GM12864 (cell line): ENCODE data around the gene CISD3.

Source experiments
- DNase-seq: peaks from one replicate; pipeline ENCODE4 v3.0.0-alpha.2; 2011; ENCODE audit warnings: low read depth
- H3K4me3 ChIP-seq: 2 replicates; pipeline ENCODE4 v1.5.1; 2011; ENCODE audit warnings: mild to moderate bottlenecking, low read depth, low read length, control low read depth
- TF ChIP-seq, protein P1 (sequence below): IDR thresholded peaks from 2 replicates; pipeline ENCODE4 v1.5.1; 2011; ENCODE audit warnings: low read depth, mild to moderate bottlenecking, moderate library complexity, low read length, control low read depth, inconsistent platforms; ENCODE audit errors: missing control alignments

The CISD3 gene

DNA sequence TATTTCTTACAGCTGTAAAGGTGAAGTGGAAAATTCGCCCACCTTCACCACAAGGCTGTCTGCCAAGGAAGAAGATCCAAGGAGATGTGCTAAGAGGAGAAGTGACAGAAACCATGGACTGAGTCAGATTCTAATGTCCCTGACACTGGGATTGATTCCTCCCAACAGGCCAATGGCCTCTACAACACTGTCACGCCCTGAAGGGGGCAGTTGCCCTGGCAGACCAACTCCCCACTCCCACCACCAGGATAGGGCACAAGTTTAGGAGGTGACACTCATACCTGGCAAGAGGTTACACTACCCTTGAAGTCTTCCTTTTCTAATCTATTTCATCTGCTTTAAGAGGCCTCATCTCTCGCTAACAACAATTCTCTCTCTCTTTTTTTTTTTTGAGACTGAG, 53.1 kb downstream of the CISD3 start:
- TF ChIP-seq, protein P1, sequence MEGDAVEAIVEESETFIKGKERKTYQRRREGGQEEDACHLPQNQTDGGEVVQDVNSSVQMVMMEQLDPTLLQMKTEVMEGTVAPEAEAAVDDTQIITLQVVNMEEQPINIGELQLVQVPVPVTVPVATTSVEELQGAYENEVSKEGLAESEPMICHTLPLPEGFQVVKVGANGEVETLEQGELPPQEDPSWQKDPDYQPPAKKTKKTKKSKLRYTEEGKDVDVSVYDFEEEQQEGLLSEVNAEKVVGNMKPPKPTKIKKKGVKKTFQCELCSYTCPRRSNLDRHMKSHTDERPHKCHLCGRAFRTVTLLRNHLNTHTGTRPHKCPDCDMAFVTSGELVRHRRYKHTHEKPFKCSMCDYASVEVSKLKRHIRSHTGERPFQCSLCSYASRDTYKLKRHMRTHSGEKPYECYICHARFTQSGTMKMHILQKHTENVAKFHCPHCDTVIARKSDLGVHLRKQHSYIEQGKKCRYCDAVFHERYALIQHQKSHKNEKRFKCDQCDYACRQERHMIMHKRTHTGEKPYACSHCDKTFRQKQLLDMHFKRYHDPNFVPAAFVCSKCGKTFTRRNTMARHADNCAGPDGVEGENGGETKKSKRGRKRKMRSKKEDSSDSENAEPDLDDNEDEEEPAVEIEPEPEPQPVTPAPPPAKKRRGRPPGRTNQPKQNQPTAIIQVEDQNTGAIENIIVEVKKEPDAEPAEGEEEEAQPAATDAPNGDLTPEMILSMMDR: no peak
- no peak overlapping the region for H3K4me3 ChIP-seq
- no peak for DNase-seq
